HG02852 (cell line): Measurements from ENCODE around the gene SRL.

Experiments
- ATAC-seq: cut with Tn5 transposase; IDR thresholded peaks from one replicate; pipeline ENCODE4 v1.9.1; 2021; ENCODE audit warnings: mild to moderate bottlenecking, moderate library complexity; ENCODE audit not compliant: unreplicated experiment

Gene SRL

DNA sequence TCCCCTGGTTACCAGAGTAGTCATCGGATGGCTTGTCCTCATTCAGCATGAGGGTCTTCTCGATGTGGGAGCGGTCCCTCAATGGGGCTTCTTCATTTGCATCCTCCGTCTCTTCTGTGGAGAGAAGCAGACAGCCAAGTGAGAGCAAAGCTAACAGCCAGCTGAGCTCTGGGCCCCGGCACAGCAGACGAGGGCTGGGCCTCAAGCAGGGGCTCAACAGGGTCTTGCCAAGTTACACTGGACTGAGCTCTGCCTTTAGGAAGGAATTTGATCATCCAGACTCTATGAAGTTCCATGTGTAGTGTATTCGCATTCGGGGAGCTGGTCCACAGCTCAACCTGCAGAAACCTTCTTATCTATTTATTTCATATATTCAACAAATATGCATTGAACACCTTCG is 37.4 kb downstream of the SRL start:
- ATAC-seq, result no peak

DNA sequence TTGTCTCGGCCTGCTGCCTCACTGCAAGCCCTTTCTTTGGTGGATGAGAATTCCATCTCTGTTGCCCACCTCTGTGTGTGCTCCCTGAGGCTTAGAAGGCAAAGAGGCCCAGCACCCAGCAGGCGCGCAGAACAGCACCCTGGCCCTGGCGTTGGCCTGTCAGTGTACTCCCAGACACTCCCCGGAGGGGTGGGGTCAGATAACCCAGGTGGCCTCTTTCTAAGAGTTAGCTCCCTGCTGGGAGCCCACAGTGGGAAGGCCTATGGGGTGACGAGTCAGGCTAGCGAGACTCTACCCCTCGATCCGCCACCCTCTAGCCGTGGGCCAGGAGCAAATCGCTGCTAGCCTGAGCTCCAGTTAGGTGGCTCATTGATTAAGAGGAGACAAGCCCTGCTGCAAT is 38.1 kb downstream of the SRL start:
- ATAC-seq, result no peak

DNA sequence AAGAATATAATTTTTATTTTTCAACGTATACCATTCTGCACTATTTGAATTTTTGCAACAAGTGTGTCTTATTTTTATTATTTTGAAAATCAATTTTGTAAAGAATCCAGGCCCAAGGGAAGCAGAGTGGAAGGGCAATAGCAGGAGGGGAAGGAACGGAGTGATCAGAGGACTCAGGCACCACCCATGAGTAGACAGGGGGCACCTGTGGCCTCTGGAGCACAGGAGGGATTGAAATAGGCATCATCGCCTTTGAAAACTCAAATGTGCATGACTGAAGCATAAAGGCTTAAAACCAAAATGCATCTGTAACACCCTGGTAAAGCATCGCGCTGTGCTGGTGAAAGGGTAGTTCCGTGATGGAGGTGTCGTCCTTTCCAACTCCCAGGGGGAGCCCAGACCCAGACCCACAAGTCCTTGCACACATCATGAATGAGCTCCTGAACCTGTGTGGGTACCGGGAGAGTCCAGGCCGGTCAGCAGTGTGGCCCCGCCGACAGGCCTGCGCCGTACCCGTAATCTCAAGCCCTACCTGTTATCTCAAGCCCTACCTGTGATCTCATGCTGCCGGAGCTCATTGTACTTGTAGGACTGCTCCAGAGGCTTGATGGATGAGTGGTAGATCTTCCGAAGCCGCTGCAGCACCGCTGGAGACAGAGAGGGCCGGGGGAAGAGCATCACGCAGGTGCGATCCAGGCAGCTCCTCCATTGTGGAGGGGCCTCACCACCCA is 39.1 kb downstream of the SRL start:
- ATAC-seq, result no peak

DNA sequence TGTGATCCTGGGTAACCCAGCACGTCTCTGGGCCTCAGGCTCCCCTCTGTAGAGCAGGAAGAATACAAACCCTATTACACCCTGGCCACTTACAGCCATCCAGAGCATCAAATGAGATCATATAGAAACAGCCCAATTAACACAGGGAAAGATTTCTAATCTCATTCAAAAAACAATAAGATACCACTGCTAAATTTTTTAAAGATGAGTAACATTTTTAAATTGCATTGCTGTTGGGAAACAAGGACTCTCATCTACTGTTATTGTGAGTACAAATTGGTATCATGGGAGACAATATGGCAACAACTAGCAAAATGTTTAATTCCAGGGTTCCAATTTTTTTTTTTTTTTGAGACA is 41.1 kb downstream of the SRL start:
- no peak for ATAC-seq

DNA sequence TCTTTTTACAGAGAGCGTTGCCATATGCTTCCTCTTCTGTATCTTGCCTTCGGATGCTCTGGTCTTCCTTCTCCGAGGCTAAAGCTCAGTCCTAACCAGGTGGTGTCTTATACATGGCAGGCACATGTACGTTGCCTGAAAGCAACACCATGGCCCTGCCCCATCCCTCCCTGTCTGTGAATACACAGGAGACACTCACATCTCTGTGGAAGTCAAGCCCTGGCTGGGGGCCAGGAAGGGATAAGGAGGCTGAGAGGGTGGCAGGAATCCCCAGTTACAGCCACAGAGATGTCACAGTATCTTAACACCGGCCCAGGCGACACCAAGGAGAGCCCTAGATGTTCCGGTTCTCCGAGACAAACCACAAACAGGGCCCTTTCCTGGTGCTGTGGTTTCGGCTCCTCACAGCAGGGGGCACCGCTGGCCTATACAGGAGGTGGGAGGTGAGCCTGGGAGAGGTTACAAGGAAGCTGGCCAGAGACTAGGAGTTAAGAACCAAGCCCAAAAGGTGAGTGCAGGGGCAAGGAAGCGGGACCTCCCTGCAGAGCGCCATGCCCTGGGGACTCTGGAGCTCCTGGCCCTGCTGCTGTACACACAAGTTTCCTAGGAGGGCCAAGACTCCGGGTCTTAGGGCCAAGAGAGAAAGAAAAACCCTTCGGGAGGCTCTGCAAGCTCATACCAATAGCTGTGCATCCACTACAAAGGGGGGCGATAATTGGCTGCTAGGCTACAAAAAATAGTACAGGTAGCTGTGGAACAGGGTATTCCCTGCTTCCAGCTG is 41.7 kb downstream of the SRL start:
- ATAC-seq, result no peak

DNA sequence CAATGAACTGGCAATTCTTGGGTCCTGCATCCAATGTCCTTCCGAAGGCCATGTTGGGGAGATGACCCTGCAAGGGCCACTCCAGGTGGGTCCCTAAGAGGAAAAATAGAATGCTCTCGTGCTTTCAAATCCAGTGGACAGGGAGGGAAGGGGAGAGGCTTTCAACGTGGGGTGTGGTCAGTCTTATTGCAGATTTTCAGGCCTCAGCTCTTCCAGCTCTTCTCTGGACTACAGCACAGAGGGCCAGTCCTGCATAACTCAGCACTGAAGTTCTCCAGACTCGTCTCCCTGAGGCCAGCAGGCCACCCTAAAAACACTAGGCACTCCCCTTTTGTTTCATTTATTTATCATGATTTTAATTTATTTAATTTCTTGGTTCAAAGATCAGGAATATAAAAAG is 43.1 kb downstream of the SRL start:
- ATAC-seq, result no peak

DNA sequence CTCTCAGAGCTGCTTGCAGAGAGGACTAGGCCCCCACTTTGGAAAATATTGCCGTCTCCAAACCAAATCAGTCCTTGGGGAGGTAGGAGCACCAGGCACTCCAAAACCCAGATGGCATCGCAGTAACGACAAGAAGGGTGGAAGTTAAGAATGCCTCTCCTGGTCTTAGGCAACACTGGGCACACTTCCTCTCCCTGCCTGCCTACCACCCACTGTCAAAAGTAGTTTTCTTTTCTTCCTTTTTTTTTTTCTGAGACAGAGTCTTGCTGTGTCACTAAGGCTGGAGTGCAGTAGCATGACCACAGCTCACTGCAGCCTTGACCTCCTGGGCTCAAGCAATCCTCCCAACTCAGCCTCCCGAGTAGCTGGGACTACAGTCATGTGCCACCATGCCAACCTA is 47.2 kb downstream of the SRL start:
- ATAC-seq, result no peak

DNA sequence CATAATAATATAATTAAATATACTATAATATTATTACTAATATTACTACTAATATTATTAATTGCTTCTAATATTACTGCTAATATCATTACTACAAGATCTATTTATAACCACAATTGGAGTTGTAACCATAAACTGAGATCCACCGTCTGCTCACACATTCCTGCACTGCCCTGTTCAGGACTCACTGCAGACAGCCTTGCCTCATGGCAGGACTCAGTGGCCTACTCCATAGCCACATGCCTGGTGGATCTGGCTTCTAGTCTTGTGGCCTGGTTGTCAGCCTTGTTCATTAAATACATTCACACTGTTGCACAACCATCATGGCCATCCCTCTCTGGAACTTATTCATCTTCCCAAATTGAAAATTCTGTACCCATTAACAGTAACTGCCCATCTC is 48.0 kb downstream of the SRL start:
- no peak for ATAC-seq

DNA sequence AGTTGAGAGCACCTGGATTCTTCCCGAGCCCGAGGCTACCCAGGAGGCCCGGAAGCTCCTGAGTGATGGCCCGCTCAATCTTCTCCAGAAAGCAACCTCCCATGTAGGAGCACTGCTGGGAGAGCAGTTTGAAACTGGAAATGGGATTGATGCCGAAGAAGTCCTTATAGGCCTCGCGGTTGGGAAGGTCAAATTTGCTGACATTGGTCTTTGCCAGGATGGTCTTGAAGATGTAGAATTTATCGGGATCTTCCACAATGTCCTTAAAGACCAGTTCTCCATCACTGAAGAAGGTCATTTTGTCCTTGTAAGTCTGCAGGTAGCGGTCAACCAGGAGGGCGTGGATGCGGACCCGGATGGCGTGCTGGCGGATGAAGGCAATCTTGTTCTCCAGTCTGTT is 49.7 kb downstream of the SRL start:
- no peak for ATAC-seq

DNA sequence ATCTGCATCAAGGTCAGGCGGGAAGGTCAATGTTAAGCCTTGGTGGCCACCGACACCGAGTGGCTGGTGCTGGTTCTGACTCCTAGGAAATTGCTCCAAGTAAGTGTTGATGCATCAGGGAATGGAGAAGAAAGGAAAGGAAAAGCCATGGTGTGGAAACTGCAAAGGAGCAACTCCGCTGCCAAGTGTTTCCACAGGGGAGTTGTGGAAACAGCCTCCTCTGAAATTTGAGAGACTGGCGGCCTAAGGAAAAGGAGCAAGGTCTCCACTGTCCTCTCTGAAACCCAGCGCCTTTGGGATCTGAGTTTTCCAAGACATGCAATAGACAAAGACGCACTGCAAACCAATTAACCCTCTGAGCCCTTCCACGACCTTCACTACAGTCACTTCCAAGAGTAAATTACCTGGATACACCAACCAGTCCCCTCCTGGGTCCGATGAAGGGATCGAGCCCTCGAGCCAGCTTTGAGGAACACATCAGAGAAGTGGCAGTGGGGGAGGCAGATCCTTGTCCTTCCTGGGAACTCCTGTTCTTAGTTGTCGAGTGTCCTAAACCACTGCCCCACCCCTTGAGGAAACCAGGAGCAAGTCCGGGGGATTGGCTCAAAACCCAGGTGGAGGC is 51.1 kb downstream of the SRL start:
- ATAC-seq, result no peak

DNA sequence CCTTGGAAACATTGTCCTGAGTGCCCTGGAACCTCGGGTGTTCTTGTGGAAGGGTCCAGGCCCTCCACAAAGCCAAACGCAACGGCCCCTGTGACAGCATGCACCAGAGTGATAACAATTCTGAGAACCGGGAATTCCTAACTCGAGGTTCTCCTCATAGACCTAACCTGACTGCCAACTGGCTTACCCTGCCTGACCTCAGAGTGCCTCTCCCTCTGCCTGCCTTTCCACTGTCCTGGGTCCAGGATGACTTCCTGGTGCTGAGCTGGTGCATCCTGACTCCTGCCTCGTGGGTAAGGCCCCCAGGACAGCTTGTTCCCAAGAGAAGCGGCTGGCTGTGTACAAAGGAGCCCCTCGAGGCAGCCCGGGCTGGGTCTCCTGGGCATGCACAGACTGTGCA is 51.8 kb downstream of the SRL start:
- no peak for ATAC-seq

DNA sequence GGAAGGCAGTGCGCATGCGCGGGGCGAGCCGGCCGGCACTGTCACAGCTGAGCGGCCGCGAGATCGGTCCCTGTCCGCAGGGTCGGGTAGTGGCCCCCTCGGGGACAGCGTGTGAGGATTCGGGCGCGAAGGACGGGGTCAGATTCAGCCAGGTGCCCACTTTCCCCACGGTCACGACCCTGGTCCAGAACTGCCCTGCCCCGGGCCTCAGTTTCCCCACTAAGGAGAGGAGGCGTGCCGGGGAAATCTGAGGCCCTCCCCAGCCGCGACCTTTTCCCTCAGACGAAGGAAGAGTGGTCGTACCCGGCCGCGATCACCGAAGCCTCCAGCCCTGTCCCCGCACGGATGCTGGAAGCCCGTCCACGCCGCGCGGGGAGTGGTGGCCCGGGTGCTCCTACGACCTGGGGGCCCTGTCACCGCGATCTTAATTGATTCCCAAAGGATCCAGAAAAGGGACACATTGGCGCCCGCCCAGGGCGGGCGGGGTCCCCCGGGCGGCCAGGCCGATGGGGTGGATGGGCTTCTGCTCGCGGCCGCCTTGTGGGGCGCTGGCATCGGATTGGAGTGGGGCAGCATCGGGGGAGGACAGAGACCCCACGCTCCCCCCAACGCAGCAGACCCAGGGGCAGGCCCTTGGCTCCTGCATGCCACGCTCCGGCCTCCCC is 57.7 kb downstream of the SRL start:
- ATAC-seq, result no peak

DNA sequence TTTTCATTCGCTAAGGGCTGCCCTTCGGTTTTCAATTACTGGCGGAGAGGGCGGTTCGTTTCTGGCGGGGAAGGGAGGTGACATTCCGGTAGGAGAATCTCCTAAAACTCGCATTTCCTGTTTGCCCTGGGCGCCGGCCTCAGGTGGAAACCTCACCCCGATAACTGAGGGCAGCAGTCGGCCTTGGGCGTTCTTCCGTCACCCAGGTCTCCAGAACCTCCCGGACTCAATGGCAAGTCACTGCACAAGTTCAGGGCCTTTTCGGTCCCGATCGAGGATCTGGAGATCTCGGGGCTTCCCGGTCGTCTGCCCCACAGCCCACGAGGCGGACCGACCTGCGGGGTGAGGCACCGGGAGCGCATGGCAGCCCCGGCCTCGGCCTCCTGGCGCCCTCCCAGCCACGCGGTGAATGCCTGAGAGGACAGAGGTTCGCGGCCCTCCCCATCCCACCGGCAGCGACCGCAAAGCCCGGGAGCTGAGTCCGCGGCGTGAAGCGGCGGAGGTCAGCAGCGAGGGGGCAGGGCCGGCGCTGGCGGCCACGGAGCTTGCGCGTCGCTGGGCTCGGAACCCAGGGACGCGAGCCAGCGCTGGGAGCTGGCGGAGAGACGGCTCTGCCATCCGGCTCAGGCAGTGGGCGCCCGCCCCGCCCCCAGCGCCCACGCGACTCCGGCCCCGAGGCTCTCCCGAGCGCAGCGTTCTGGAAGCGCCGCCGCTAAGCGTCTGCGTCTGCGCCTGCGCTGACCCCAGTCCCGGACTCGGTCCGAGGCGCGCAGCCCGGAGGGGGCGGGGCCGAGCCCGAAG is 58.4 kb downstream of the SRL start:
- peak; percentile 81 for ATAC-seq

DNA sequence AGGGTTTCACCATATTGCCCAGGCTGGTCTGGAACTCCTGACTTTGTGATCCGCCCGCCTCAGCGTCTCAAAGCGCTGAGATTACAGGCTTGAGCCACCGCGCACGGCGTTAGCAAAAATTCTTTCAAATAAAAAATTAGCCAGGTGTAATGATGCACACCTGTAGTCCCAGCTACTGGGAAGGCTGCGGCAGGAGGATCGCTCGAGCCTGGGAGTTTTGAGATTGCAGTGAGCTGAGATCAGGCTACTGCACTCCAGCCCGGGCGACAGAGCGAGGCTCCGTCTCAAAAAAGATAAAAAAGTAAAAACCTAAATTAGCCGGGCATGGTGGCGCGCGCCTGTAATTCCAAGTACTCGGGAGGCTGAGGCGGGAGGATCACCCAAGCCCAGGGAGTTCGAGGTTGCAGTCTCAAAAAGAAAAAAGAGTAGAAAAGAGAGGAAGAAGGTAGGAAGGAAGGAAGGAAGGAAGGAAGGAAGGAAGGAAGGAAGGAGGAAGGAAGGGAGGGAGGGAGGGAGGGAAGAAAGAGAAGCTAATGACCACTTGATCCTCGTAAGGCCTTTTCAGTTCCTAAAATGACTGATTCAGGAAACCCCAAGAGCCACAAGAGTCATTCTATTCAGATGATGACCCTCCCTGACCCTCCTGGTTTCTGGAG is 59.2 kb downstream of the SRL start:
- ATAC-seq, result peak; percentile 36

DNA sequence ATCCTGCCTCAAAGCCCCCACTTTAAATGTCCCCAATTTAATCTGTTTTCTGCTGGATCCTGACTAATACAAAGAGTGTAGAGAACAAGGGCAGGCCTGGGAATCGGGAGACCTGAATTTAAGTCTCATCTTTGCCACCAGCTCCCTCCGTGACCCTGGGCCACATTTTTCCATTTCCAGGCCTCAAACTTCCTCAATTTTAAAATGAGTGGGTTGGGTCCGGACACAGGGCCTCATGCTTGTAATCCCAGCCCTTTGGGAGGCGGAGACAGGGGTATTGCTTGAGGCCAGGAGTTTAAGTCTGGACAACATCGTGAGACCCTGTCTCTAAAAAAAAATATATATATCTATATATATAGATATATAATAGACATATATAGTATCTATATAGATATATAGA is 61.4 kb downstream of the SRL start:
- ATAC-seq, result no peak

DNA sequence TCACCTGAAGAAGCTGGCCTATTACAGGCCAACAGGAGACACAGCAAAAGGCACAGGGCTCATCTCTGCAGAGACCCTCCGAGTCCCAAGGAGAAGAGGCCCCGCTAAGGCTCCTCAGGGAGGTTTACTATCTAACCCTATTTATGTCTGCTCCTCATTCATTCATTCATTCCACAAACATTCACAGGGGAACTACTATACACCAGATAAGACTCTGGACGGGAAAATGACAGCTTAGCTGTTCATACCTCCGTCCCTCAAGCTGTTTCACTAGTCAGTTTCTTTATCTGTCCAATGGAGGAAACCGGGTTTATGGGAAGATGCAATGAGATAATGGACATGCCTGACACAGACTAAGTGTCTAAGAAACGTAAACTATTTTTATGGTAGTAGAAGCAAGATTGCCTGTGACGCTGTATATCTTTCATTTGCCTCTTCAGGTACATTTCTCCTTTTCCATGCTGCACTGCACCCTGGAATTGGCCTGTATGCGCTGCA is 62.1 kb downstream of the SRL start:
- no peak for ATAC-seq

DNA sequence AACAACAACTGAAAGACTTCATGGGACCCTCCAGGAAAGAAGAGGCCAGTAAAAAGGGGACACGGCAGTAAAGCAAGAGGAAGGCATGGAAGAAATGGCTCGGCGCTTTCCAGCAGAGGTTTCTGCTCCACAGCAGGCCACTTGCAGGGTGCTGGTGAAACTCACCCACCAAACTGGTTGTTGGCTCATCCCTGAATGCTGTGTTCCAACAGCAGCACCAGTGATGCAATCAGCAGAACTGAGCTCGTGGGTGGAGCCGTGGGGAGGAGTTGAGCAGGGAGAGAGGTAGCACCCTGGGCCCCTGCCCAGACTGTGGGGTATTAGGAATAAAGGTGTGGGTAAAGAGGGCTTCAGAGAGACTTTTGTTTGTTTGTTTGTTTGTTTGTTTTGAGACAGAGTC is 62.9 kb downstream of the SRL start:
- no peak for ATAC-seq

DNA sequence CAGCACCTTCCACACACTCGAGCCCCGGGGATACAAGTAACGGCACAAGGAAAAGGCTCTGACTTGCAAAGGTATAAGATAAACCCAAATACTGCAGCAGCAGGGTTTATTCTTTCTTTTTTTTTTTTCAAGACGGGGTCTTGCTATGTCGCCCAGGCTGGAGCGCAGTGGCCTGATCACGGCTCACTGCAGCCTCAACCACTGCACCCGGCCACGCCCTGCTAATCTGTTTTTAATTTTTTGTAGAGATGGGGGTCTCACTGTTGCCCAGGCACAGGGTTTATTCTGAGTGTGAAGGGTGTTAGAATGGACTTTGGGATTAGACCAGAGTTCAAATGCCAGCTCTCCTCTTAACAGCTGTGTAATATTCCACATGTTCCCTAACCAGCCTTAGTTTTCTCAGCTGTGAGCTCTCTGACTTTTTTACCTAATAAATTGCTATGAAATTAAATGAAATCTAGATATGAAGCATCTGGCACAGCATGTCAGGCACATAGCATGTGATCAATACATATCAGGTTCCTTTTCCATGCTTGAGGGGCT is 63.3 kb downstream of the SRL start:
- no peak for ATAC-seq

DNA sequence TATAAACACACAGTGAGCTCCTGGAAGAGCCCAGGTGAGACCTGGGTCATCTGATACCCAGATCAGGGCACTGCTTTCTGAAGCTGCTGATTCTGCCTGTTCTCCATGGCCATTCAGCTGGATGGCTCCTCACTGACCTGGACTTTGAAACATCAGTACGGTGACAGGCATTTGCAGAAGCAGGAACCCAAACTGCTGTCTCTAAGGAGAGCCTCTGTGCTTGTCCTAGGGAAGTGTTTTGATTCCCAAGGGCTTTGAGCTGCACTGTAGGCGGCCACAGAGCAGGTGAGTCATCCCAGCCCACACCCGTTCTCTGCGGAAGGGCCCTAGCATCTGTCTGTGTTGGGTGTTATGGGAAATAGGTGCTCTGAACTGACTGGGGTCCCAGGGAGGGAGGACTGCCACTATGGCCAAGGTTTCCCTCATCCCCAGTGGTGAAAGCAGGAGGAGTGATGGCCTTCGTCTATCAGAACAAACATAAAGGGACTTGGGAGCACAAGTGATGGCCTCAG is 64.9 kb downstream of the SRL start:
- peak; percentile 66 for ATAC-seq

DNA sequence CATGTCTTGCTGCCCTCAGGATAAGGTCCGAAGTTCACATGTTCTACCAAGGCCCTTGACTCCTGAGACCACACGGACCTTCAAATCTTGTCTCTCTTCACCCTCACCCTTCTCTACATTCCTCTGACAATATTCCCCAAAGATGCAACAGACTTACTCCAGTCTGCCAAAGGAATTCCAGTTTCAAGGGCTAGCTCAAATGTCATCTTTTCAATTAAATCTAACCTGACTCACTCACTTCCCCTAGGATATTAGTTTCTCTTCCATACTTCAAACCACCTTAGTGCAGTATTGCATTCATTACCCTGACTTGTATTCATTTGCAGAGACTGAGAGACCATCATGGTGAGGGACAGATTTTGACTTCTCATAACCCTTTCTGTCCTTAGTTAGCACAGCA is 66.0 kb downstream of the SRL start:
- no peak for ATAC-seq
